HT1080 (cell line): ENCODE measurements around the gene ASCC1. TPM values are rescaled to one million over a fixed set of nuclear protein-coding genes. Genes with fewer than 3 reads are reported as not detected.

Source experiments
- DNase-seq: peaks from one replicate; pipeline ENCODE4 v3.0.0-alpha.2; 2015; ENCODE audit warnings: low read depth
- small RNA-seq: library from RNA; depleted of rRNA; stranded (forward); fragments of <200 nt; gene quantifications from one replicate; pipeline ENCODE3, GENCODE V24; 2014
- total RNA-seq: library from RNA; depleted of rRNA; stranded (reverse); fragments of >200 nt; shearing (Covaris generic); gene quantifications from 2 replicates; pipeline ENCODE4 v1.2.3, GENCODE V29; 2014; rRNA removed

The ASCC1 gene
- total RNA-seq, 1 experiment from 2014 or later, result 24.3 TPM

DNA sequence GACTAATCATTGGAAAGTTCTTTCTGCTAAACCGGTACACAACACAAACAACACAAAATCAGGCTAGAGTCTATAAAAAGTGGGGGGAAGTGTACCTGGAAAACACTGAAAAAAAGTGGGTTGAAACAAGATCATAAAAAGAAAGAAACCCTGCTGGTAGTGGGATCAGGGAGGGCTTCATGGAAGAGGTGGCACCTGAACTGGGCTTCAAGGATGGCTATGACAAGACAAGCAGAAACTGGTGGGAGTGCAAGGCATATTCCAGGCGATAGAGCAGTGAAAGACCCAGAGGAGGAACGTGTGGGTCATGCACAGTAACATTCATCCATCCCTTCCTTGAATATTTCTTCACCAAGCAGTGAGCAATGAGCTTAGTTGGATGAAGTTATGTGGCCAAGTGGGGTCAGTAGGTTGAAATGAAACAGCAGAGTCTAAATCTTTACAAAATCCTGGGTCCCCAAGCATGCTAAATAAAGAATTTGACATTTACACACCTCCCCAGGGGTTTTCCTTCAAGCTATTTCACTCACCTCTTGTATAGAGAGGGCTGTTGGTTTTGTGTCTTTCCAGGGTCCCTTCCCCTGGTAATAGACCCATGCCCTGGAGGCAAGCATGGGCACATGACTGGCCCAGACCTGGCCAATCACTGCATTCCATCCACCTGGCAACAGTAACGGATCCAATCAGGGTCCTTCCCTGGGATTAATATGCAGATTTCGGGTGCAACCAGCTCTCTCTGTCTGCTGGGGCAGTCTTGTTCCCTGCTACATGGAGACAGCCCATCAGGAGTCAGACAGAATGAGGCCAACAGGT is 165.9 kb downstream of the ASCC1 start:
- no peak for DNase-seq

DNA sequence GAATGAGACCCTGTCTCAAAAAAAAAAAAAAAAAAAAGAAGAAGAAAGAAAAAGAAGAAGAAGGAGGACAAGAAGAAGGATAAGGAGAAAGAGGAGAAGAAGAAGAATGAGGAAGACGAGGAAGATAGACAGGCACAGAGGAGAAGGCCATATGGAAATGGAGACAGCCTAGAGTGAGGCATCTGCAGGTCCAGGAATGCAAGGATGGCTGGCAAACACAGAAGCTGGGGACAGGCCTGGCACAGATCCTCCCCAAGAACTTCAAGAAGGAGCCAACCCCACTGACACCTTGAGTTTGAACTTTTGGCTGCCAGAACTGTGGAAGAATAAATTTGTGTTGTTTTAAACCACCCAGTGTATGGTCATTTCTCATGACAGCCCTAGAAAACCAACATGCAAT is 166.6 kb downstream of the ASCC1 start:
- no peak for DNase-seq

DNA sequence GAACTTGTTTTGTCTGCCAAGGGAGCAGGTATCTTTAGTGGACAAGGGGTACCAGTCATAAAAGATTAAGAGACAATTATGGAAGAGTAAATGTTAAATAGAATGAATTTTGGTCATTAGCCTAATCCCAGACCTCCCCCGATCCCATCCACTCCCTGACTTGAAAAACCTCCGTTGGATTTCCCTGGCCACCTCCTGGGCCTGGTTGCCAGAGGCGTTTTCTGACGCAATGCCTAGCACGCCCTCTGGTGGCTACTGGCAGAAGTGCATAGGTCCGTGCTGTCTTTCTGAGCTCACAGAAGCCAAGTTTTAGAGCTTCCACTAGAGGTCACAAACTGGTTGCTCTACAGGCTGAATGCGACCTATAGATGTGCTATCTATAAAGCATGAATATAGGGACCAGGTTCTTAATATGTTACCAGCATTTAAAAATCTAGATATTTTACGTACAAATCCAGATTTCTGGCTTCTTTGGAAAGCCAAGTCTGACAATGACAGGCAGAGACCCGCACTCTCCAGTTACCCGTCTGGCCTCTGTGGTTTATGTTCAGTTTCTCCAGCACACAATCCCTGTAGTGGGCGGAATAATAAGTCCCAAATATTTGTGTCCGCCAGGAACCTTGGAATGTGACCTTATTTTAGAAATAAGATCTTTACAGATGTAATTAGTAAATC is 167.5 kb downstream of the ASCC1 start:
- DNase-seq, result peak; percentile 89

Small RNA genes lying within 50 kb of the gene (small RNA-seq; reads per million reads assigned to genes)
- gene RF00019 (not detected), gene RF00340 (not detected)

Other genes with a start within 250 kb of the ASCC1 start
- not detected in 2 replicates for gene SPOCK2, start 127.7 kb downstream of the ASCC1 start, total RNA-seq
- gene ANAPC16, start 264 bp downstream of the ASCC1 start, total RNA-seq, result 37.2 and 44.2 TPM in 2 replicates
- gene DDIT4, start 57.6 kb upstream of the ASCC1 start, total RNA-seq, result 13.0 and 16.1 TPM in 2 replicates
- 43.8 and 53.5 TPM in 2 replicates for gene DNAJB12, start 138.6 kb upstream of the ASCC1 start, total RNA-seq